GM23248 (cell line): Measurements from ENCODE around the gene UBE2QL1. TPM values are rescaled to one million over a fixed set of nuclear protein-coding genes. Genes with fewer than 3 reads are reported as not detected.

ENCODE experiments used
- DNase-seq: peaks from one replicate; pipeline ENCODE4 v3.0.0-alpha.2; 2015
- H2AFZ ChIP-seq: fragments of 200-600 bp; sonication (generic); 2 replicates; pipeline ENCODE4 v1.6.1; 2016; ENCODE audit warnings: antibody characterized with exemption
- H3F3A ChIP-seq: fragments of 200-600 bp; sonication (generic); 2 replicates; pipeline ENCODE4 v1.6.1; 2016; ENCODE audit warnings: mild to moderate bottlenecking, antibody characterized with exemption, mixed run types; ENCODE audit not compliant: insufficient read depth
- H3K27ac ChIP-seq: fragments of 200-600 bp; sonication (generic); 2 replicates; pipeline ENCODE4 v1.5.1; 2016; ENCODE audit warnings: mild to moderate bottlenecking
- H3K27me3 ChIP-seq: fragments of 200-600 bp; sonication (generic); replicated peaks from 2 replicates; pipeline ENCODE4 v1.6.1; 2016; ENCODE audit warnings: mild to moderate bottlenecking; ENCODE audit not compliant: insufficient read depth
- H3K36me3 ChIP-seq: fragments of 200-600 bp; sonication (generic); 2 replicates; pipeline ENCODE4 v1.6.1; 2016; ENCODE audit warnings: low read depth, mild to moderate bottlenecking
- H3K4me1 ChIP-seq: fragments of 200-600 bp; sonication (generic); 2 replicates; pipeline ENCODE4 v1.6.1; 2016; ENCODE audit warnings: mild to moderate bottlenecking; ENCODE audit not compliant: insufficient read depth
- H3K4me2 ChIP-seq: fragments of 200-600 bp; sonication (generic); one replicate; pipeline ENCODE4 v1.6.1; 2016; ENCODE audit warnings: mild to moderate bottlenecking; ENCODE audit not compliant: unreplicated experiment
- H3K4me3 ChIP-seq: fragments of 200-600 bp; sonication (generic); 2 replicates; pipeline ENCODE4 v1.5.1; 2016; ENCODE audit warnings: mild to moderate bottlenecking
- H3K79me2 ChIP-seq: fragments of 200-600 bp; sonication (generic); 2 replicates; pipeline ENCODE4 v1.6.1; 2016; ENCODE audit warnings: mild to moderate bottlenecking; ENCODE audit not compliant: insufficient read depth
- H3K9ac ChIP-seq: fragments of 200-600 bp; sonication (generic); 2 replicates; pipeline ENCODE4 v1.6.1; 2016; ENCODE audit warnings: mild to moderate bottlenecking
- H3K9me2 ChIP-seq: fragments of 200-600 bp; sonication (generic); 2 replicates; pipeline ENCODE4 v1.6.1; 2016; ENCODE audit warnings: mixed run types, mild to moderate bottlenecking, moderate library complexity; ENCODE audit not compliant: insufficient read depth
- H3K9me3 ChIP-seq: fragments of 200-600 bp; sonication (generic); one replicate; pipeline ENCODE4 v1.6.1; 2017; ENCODE audit warnings: low read depth
- H4K20me1 ChIP-seq: fragments of 200-600 bp; sonication (generic); 2 replicates; pipeline ENCODE4 v1.6.0; 2016; ENCODE audit not compliant: insufficient read depth
- EZH2 ChIP-seq: fragments of 200-600 bp; sonication (generic); IDR thresholded peaks from 2 replicates; pipeline ENCODE4 v1.6.1; 2018; ENCODE audit warnings: antibody characterized with exemption, mild to moderate bottlenecking; ENCODE audit not compliant: insufficient read depth, poor library complexity, severe bottlenecking
- EZH2phosphoT487 ChIP-seq: fragments of 200-600 bp; sonication (generic); IDR thresholded peaks from 2 replicates; pipeline ENCODE4 v1.6.1; 2018; ENCODE audit warnings: antibody characterized with exemption, moderate library complexity, mild to moderate bottlenecking, low read depth; ENCODE audit not compliant: insufficient read depth
- WGBS, 2 experiments: methylation state at CpG; one replicate each; pipeline ENCODE4 v1.1.6; 2015 to 2017; ENCODE audit warnings: low lambda C conversion rate in 2 of 2, low coverage in 1 of 2; ENCODE audit errors: missing lambda C conversion rate in 2 of 2; 5-methylcytosine and 5-hydroxymethylcytosine counted together
- in situ Hi-C: fragments of 300-500 bp; cut with MboI; formaldehyde crosslinking; loops from 2 replicates; pipeline ENCODE4 v1.15.0; 2020
- polyA plus RNA-seq: library from polyadenylated mRNA; unstranded; fragments of >200 nt; fragmentation: Nextera tagmentation; extraction: Ambion mirVana; gene quantifications from 2 replicates; pipeline ENCODE4 v1.2.1, GENCODE V29; 2016
- total RNA-seq: library from RNA; depleted of rRNA; stranded (reverse); fragments of >200 nt; shearing (Covaris generic); gene quantifications from 2 replicates; pipeline ENCODE4 v1.2.3, GENCODE V29; 2014

The UBE2QL1 gene
- total and polyA plus RNA-seq, 2 experiments from 2014 or later = not detected

DNA sequence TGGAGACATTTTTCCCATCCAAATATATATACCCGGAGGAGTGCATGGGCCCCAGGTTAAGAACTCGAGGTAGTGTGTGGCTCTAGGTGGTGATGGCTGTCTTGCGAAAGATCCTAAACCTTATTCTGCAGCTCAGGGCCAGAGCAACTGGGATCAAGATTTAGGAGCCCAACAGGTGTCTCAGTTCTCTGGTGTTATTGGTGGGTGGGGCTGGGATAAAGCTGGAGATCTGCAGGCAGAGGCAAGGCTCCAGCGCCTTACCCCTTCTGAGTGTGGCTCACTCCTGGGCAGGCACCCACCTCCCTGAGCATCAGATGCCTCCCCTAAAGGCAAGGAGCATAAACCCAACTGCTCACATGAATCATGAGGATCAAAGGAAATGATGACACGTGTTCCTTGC lies 11.2 kb downstream of the UBE2QL1 start:
- Histone ChIP-seq H3K9ac (no peak overlapping the region), H4K20me1 (no peaks in the 10 kb centered on the region), H3K4me1 (no peaks in the 10 kb centered on the region), H2AFZ (no peak overlapping the region), H3K27me3 (peaks cover 4% of the 10 kb centered on the region; the same call in 1 of the 2 replicates), H3K9me3 (no peaks in the 10 kb centered on the region), H3K27ac (no peak overlapping the region), H3K9me2 (no peaks in the 10 kb centered on the region), H3K79me2 (no peaks in the 10 kb centered on the region), H3K4me3 (no peak overlapping the region), H3K4me2 (no peak overlapping the region), H3K36me3 (no peaks in the 10 kb centered on the region), H3F3A (no peaks in the 10 kb centered on the region)
- 21 to 27% methylated on average over 5 of the region's 5 CpGs for WGBS, 2 experiments
- DNase-seq = no peak
- TF ChIP-seq EZH2phosphoT487 (no peak), EZH2 (no peak)
- in situ Hi-C loops = no loop called here

- H3K27ac ChIP-seq = no peak overlapping the region
- H3K79me2 ChIP-seq = no peaks in the 10 kb centered on the region
- H3K9ac ChIP-seq = no peak overlapping the region
- no peaks in the 10 kb centered on the region for H3K4me1 ChIP-seq
- TF ChIP-seq EZH2phosphoT487 (no peak), EZH2 (no peak)
- no peaks in the 10 kb centered on the region for H3K9me2 ChIP-seq
- H3K27me3 ChIP-seq = no peaks in the 10 kb centered on the region
- H3K4me3 ChIP-seq = no peak overlapping the region
- DNase-seq = no peak
- in situ Hi-C loops = no loop called here
- WGBS, 2 experiments = 9 to 20% methylated on average over 2 of the region's 2 CpGs
- no peaks in the 10 kb centered on the region for H3K9me3 ChIP-seq
- no peak overlapping the region for H2AFZ ChIP-seq
- H3K36me3 ChIP-seq = no peaks in the 10 kb centered on the region
- no peaks in the 10 kb centered on the region for H4K20me1 ChIP-seq
- no peak overlapping the region for H3K4me2 ChIP-seq
- H3F3A ChIP-seq = no peaks in the 10 kb centered on the region
Measured at GRCh38 chr5:6461006-6461405, 12.3 kb downstream of the UBE2QL1 start.

GRCh38 chr5:6461793-6462650 lies 13.4 kb downstream of the UBE2QL1 start:
- Histone ChIP-seq H3K36me3 (no peaks in the 10 kb centered on the region), H3K4me1 (no peaks in the 10 kb centered on the region), H2AFZ (no peak overlapping the region), H3K4me2 (no peak overlapping the region), H3K27ac (no peak overlapping the region), H3K9me2 (no peaks in the 10 kb centered on the region), H3K9ac (no peak overlapping the region), H3K79me2 (no peaks in the 10 kb centered on the region), H3F3A (no peaks in the 10 kb centered on the region), H4K20me1 (no peaks in the 10 kb centered on the region), H3K9me3 (no peaks in the 10 kb centered on the region), H3K27me3 (no peaks in the 10 kb centered on the region), H3K4me3 (no peak overlapping the region)
- 56 to 58% methylated on average over 17 of the region's 17 CpGs for WGBS, 2 experiments
- TF ChIP-seq EZH2 (no peak), EZH2phosphoT487 (no peak)
- DNase-seq = no peak
- in situ Hi-C loops = no loop called here

DNA sequence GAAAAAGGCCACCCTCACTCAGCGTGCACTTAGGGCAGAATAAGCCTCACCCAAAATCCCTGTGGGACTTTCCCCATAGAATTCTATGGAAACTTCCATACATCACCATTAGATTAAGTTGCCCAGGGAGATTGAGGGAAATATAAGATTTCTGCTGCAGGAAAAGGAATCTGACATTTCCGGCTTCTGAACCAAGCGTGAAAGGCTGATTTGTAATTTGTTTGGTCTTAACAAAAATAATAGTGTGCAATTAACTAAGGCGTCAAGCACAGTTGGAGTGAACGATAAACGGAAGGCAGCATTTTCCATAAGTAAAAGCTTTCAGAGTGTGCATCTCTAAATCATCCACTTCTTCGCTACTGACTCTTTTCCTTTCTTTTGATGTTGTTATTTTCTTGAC lies 14.0 kb downstream of the UBE2QL1 start:
- H3K4me1 ChIP-seq = no peaks in the 10 kb centered on the region
- no peak overlapping the region for H3K9ac ChIP-seq
- in situ Hi-C loops = no loop called here
- no peak for TF ChIP-seq EZH2phosphoT487
- TF ChIP-seq EZH2 = no peak
- WGBS, 2 experiments = 65 to 72% methylated on average over 7 of the region's 7 CpGs
- no peak overlapping the region for H3K4me2 ChIP-seq
- no peaks in the 10 kb centered on the region for H3K36me3 ChIP-seq
- H3K9me2 ChIP-seq = no peaks in the 10 kb centered on the region
- H3K4me3 ChIP-seq = no peak overlapping the region
- H3K79me2 ChIP-seq = no peaks in the 10 kb centered on the region
- no peak for DNase-seq
- no peaks in the 10 kb centered on the region for H3K27me3 ChIP-seq
- no peaks in the 10 kb centered on the region for H4K20me1 ChIP-seq
- no peak overlapping the region for H2AFZ ChIP-seq
- H3K9me3 ChIP-seq = no peaks in the 10 kb centered on the region
- no peak overlapping the region for H3K27ac ChIP-seq
- no peaks in the 10 kb centered on the region for H3F3A ChIP-seq
